Measurements from ENCODE around the gene SEMA5A. TPM values are rescaled to one million over a fixed set of nuclear protein-coding genes. Genes with fewer than 3 reads are reported as not detected.

Gene SEMA5A
- total RNA-seq, 2 donors from 2014 or later: not detected

GRCh38 chr5:9230355-9230754, 315.5 kb downstream of the SEMA5A start:
- no peak overlapping the region for H3K4me3 Mint-ChIP-seq
- ATAC-seq (replicated peaks): no peak
- H3K36me3 Mint-ChIP-seq (ENCODE audit: low read depth): no peaks in the 10 kb centered on the region
- H3K27me3 Mint-ChIP-seq: no peaks in the 10 kb centered on the region
- no peaks in the 10 kb centered on the region for H3K4me1 Mint-ChIP-seq
- H3K27ac Mint-ChIP-seq: no peak overlapping the region
- H3K9me3 Mint-ChIP-seq: peaks cover 13% of the 10 kb centered on the region

- Mint-ChIP-seq H3K27me3 (no peaks in the 10 kb centered on the region), H3K4me1 (no peaks in the 10 kb centered on the region), H3K27ac (no peak overlapping the region), H3K4me3 (no peak overlapping the region), H3K9me3 (peaks cover 13% of the 10 kb centered on the region), H3K36me3 (ENCODE audit: low read depth) (no peaks in the 10 kb centered on the region)
- ATAC-seq (replicated peaks): no peak
Observed at GRCh38 chr5:9226016-9226536, 319.8 kb downstream of the SEMA5A start.

GRCh38 chr5:9222054-9222976, 323.6 kb downstream of the SEMA5A start:
- Mint-ChIP-seq H3K4me1 (no peaks in the 10 kb centered on the region), H3K27me3 (no peaks in the 10 kb centered on the region), H3K27ac (no peak overlapping the region), H3K4me3 (no peak overlapping the region), H3K9me3 (peaks cover 4% of the 10 kb centered on the region), H3K36me3 (ENCODE audit: low read depth) (no peaks in the 10 kb centered on the region)
- ATAC-seq (replicated peaks): no peak

- no peaks in the 10 kb centered on the region for H3K36me3 Mint-ChIP-seq (ENCODE audit: low read depth)
- no peaks in the 10 kb centered on the region for H3K27me3 Mint-ChIP-seq
- peaks cover 12% of the 10 kb centered on the region for H3K9me3 Mint-ChIP-seq
Observed at GRCh38 chr5:9218358-9218757, 327.5 kb downstream of the SEMA5A start.

GRCh38 chr5:9212605-9213004, 333.3 kb downstream of the SEMA5A start:
- no peak overlapping the region for H3K27ac Mint-ChIP-seq

More at GRCh38 chr5:9218358-9218757, 327.5 kb downstream of the SEMA5A start:
- no peak overlapping the region for H3K4me3 Mint-ChIP-seq
- no peak for ATAC-seq (replicated peaks)
- H3K4me1 Mint-ChIP-seq: no peaks in the 10 kb centered on the region
- no peak overlapping the region for H3K27ac Mint-ChIP-seq

GRCh38 chr5:9209846-9210492, 335.9 kb downstream of the SEMA5A start:
- no peak for ATAC-seq (replicated peaks)
- no peaks in the 10 kb centered on the region for H3K36me3 Mint-ChIP-seq (ENCODE audit: low read depth)
- H3K4me3 Mint-ChIP-seq: no peak overlapping the region
- H3K9me3 Mint-ChIP-seq: peaks cover 7% of the 10 kb centered on the region
- H3K27ac Mint-ChIP-seq: no peak overlapping the region
- H3K27me3 Mint-ChIP-seq: no peaks in the 10 kb centered on the region
- H3K4me1 Mint-ChIP-seq: no peaks in the 10 kb centered on the region

More at GRCh38 chr5:9212605-9213004, 333.3 kb downstream of the SEMA5A start:
- peaks cover 9% of the 10 kb centered on the region for H3K9me3 Mint-ChIP-seq
- H3K4me1 Mint-ChIP-seq: no peaks in the 10 kb centered on the region
- H3K4me3 Mint-ChIP-seq: no peak overlapping the region
- H3K27me3 Mint-ChIP-seq: no peaks in the 10 kb centered on the region
- H3K36me3 Mint-ChIP-seq (ENCODE audit: low read depth): no peaks in the 10 kb centered on the region
- ATAC-seq (replicated peaks): no peak

- no peaks in the 10 kb centered on the region for H3K27me3 Mint-ChIP-seq
- no peaks in the 10 kb centered on the region for H3K36me3 Mint-ChIP-seq (ENCODE audit: low read depth)
- H3K9me3 Mint-ChIP-seq: no peaks in the 10 kb centered on the region
- no peak overlapping the region for H3K27ac Mint-ChIP-seq
- H3K4me1 Mint-ChIP-seq: no peaks in the 10 kb centered on the region
- H3K4me3 Mint-ChIP-seq: no peak overlapping the region
- ATAC-seq (replicated peaks): no peak
Observed at GRCh38 chr5:9207817-9208418, 338.0 kb downstream of the SEMA5A start.

- peaks cover 10% of the 10 kb centered on the region for H3K9me3 Mint-ChIP-seq
- no peak overlapping the region for H3K27ac Mint-ChIP-seq
- H3K4me1 Mint-ChIP-seq: no peaks in the 10 kb centered on the region
- H3K27me3 Mint-ChIP-seq: no peaks in the 10 kb centered on the region
- H3K36me3 Mint-ChIP-seq (ENCODE audit: low read depth): no peaks in the 10 kb centered on the region
- ATAC-seq (replicated peaks): no peak
- H3K4me3 Mint-ChIP-seq: no peak overlapping the region
Observed at GRCh38 chr5:9202636-9203035, 343.2 kb downstream of the SEMA5A start.

- no peak for ATAC-seq (replicated peaks)
- H3K36me3 Mint-ChIP-seq (ENCODE audit: low read depth): no peaks in the 10 kb centered on the region
- H3K27me3 Mint-ChIP-seq: no peaks in the 10 kb centered on the region
- H3K4me3 Mint-ChIP-seq: no peak overlapping the region
- H3K27ac Mint-ChIP-seq: no peak overlapping the region
- H3K9me3 Mint-ChIP-seq: peaks cover 10% of the 10 kb centered on the region
- H3K4me1 Mint-ChIP-seq: no peaks in the 10 kb centered on the region
Observed at GRCh38 chr5:9201761-9202160, 344.1 kb downstream of the SEMA5A start.

GRCh38 chr5:9201011-9201410, 344.9 kb downstream of the SEMA5A start:
- no peak overlapping the region for H3K27ac Mint-ChIP-seq
- no peaks in the 10 kb centered on the region for H3K4me1 Mint-ChIP-seq
- no peaks in the 10 kb centered on the region for H3K36me3 Mint-ChIP-seq (ENCODE audit: low read depth)
- peaks cover 10% of the 10 kb centered on the region for H3K9me3 Mint-ChIP-seq
- H3K27me3 Mint-ChIP-seq: no peaks in the 10 kb centered on the region
- H3K4me3 Mint-ChIP-seq: no peak overlapping the region
- ATAC-seq (replicated peaks): no peak

GRCh38 chr5:9198394-9198793, 347.5 kb downstream of the SEMA5A start:
- no peak for ATAC-seq (replicated peaks)
- peaks cover 10% of the 10 kb centered on the region for H3K9me3 Mint-ChIP-seq
- H3K27ac Mint-ChIP-seq: no peak overlapping the region
- H3K36me3 Mint-ChIP-seq (ENCODE audit: low read depth): no peaks in the 10 kb centered on the region
- no peak overlapping the region for H3K4me3 Mint-ChIP-seq
- H3K27me3 Mint-ChIP-seq: no peaks in the 10 kb centered on the region
- no peaks in the 10 kb centered on the region for H3K4me1 Mint-ChIP-seq

GRCh38 chr5:9197881-9198260, 348.0 kb downstream of the SEMA5A start:
- H3K36me3 Mint-ChIP-seq (ENCODE audit: low read depth): no peaks in the 10 kb centered on the region
- peaks cover 10% of the 10 kb centered on the region for H3K9me3 Mint-ChIP-seq
- no peak overlapping the region for H3K4me3 Mint-ChIP-seq
- H3K27me3 Mint-ChIP-seq: no peaks in the 10 kb centered on the region
- H3K27ac Mint-ChIP-seq: no peak overlapping the region
- ATAC-seq (replicated peaks): no peak
- H3K4me1 Mint-ChIP-seq: no peaks in the 10 kb centered on the region

- no peaks in the 10 kb centered on the region for H3K4me1 Mint-ChIP-seq
- ATAC-seq (replicated peaks): no peak
- H3K27ac Mint-ChIP-seq: no peak overlapping the region
- no peaks in the 10 kb centered on the region for H3K36me3 Mint-ChIP-seq (ENCODE audit: low read depth)
- H3K4me3 Mint-ChIP-seq: no peak overlapping the region
- peaks cover 10% of the 10 kb centered on the region for H3K9me3 Mint-ChIP-seq
- H3K27me3 Mint-ChIP-seq: no peaks in the 10 kb centered on the region
Observed at GRCh38 chr5:9196403-9197227, 349.3 kb downstream of the SEMA5A start.

- Mint-ChIP-seq H3K4me3 (no peak overlapping the region), H3K9me3 (peaks cover 11% of the 10 kb centered on the region), H3K27me3 (no peaks in the 10 kb centered on the region), H3K4me1 (no peaks in the 10 kb centered on the region), H3K27ac (no peak overlapping the region), H3K36me3 (ENCODE audit: low read depth) (no peaks in the 10 kb centered on the region)
- no peak for ATAC-seq (replicated peaks)
Observed at GRCh38 chr5:9194509-9194908, 351.4 kb downstream of the SEMA5A start.

All from activated T-helper 17 cell treated with anti-CD3 and anti-CD28 coated beads, Interleukin-2, amount 50 U/mL, for 72 hours (primary cell).